Activated naive CD8-positive, alpha-beta T cell treated with anti-CD3 and anti-CD28 coated beads, Interleukin-2, amount 50 U/mL, for 16 hours (primary cell): ENCODE data around the gene BLOC1S4.
"Not testable (repeated sequence)": the region's sequence is repeated elsewhere in the genome, so short reads cannot be mapped to it uniquely, and the experiment has no call there.

Experiments
- DNase-seq: peaks from one replicate; pipeline ENCODE4 v3.0.0-alpha.2; 2020; ENCODE audit warnings: low read depth, low spot score

Gene BLOC1S4

DNA sequence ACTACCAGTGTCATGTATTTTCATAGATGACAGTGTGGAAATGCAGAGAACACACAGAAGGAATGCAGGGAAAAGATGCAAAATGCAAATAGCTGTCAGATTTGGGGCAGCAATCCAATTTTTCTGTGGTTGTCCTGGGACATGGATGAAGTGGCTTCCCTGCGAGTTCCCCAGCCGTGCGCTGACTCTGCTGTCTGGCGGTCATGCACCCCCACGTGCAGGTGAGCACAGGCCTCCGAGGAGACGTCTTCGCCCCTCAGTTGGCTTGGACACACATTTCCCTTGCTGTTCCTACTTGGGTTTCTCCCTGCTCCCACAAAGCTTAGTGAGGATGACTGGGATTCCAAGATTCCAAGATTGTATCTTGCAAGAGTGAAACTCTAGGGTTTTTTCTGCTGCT lies 24.4 kb downstream of the BLOC1S4 start:
- DNase-seq, result no peak

DNA sequence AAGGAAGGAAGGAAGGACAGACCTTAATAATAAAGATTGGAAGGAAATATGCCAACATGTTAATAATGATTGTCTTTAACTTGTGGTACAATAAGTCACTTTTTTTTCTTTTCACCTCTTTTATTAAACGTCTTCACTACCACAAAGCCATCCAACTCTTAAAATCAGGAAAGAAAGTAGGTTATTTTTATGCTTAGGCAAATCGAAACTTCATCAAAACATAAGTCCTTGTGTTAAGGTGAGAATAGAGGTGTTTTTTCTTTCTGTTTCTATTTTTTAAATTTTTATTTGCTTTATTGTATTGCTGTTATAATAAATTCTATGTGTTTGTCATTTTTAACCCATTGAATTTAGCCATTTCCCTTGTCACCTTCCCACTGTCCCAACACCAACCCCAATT lies 26.5 kb downstream of the BLOC1S4 start:
- no peak for DNase-seq

DNA sequence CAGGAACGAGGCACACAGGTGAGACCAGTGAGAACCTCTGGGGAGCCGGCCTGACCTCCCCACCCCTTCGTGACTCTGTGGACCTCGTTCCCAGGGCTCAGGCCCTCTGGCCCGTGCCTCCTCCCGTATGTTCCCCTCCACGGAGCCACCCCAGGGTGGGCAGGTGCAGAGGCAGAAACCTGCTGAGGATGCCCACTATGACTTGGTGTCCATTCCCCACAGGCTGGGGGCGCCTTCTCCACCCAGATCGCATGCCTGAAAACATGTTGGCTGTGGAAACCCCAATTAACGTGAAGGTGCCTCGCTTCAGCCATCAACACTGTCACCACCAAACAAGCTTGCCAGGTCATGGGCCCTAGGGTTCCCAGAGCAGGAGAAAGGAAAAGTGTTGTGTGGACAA lies 27.0 kb downstream of the BLOC1S4 start:
- DNase-seq, result no peak

DNA sequence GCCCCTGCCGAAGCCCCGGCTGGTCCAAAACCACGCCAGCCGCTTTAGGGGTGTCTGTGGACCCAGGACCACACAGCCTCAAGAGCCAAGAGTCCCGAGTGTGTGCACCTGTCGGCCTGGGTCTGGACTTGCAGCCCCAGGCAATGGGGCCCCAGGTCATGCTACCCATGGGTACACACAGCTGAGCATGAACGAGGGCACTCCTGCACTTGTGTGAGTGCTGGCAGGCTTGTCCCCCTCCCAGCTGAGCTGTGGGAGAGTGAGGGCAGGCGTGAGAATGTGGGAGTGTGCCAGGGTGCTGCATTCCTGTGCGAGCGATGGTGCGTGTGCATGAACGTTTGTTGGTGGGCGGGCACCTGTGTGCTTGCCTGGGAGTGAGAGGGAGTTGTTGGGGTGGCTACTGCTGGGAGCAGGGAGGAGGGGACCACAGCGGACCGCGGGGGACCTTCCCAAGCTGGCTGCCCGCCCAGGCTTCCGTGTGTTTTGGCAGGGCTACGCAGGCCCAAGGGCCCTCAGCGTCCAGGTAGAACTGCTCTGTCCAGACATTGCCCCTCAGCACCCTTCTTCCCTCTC lies 30.8 kb downstream of the BLOC1S4 start:
- no peak for DNase-seq

DNA sequence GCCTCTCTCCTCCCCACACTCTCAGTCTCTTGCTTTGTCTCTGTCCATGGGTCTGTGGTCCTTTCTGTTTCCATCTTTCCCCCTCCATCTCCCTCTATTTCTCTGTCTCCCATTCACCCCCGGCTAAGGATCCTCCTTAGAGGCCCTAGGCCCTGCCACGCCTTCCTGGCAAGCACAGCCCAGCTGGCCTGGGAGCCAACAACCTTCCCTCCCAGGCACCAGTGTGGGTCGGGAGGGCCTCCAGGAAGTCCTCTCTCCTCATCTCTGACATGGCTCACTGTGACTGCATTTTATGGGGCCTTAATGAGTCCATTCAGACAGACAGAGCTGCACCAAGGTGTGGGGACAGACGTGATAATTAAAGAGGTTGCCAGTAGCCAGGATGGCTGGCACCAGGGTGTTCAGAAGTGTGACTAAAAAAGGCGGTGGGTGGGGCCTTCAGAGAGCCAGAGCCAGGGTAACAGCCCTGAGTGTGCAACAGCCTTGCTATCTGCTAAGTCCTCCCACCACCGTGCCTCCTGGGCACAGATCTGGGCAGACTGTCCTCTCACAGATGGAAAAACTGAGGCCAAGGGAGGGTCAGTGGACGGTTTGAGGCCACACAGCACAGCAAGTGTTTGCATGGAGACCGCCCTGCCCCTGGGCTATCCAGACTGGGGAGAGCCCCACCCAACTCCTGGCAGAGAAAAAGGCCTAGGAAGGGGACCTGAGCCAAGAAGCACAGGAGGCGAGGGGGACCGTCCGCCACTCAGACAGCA lies 31.5 kb downstream of the BLOC1S4 start:
- no peak for DNase-seq

DNA sequence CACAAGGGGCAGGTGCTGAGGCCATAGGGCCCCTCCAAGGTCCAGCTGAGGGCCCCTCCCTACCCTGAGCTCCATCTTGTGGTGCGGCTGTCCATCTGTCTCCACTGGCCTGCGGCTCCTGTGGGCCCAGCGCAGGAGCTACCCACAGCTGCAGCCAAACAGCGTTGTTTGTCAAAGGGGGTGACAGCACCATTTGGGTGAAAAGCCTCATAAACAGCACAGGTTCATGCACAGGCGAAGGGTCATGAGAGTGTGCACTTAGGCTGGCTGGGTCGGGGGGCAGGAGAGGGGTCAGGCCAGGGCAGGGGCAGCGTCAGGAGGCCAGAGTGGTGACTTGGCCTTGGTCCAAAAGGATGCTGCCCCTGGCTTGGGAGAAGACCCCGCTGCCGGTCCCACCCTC lies 32.3 kb downstream of the BLOC1S4 start:
- no peak for DNase-seq

DNA sequence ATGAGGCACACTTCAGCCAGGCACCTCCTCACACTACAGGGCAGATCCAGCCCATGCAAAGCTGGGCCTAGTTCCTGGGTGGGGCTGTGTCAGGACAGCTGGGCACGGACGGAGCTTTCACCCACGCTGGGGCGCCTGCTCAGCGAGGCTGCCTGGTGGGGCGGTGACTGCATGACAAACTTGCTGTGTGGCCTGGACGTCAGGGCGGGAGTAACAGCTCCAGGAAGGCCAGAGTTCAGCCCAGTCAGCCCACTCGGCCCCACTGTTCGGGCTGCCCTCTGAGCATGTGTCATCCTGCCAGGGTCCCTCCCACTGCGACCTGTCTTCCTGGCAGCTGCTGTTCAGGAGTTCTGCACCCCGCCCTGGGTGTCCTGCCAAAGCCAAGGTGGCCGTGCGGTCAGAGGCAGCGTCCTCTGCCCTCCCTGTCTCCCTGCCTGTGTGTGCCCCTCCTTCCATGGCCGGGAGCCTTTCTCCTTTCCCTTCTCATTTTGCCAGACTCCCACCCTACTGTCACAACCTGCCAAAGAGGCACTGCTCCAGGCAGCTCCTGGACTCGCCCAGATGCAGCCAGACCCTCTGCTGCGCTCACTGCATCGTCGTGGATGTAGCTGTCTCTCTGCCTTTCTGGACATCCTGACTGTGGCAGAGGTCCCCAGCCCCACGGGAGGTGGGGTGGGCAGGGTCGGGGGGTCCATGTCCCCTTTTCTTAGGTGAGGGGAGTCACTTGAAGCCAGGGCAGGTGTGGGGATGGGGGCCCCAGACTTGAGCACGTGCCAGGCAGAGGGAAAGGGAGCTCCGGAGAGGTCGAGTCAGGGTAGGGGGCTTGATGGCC lies 33.6 kb downstream of the BLOC1S4 start:
- no peak for DNase-seq

DNA sequence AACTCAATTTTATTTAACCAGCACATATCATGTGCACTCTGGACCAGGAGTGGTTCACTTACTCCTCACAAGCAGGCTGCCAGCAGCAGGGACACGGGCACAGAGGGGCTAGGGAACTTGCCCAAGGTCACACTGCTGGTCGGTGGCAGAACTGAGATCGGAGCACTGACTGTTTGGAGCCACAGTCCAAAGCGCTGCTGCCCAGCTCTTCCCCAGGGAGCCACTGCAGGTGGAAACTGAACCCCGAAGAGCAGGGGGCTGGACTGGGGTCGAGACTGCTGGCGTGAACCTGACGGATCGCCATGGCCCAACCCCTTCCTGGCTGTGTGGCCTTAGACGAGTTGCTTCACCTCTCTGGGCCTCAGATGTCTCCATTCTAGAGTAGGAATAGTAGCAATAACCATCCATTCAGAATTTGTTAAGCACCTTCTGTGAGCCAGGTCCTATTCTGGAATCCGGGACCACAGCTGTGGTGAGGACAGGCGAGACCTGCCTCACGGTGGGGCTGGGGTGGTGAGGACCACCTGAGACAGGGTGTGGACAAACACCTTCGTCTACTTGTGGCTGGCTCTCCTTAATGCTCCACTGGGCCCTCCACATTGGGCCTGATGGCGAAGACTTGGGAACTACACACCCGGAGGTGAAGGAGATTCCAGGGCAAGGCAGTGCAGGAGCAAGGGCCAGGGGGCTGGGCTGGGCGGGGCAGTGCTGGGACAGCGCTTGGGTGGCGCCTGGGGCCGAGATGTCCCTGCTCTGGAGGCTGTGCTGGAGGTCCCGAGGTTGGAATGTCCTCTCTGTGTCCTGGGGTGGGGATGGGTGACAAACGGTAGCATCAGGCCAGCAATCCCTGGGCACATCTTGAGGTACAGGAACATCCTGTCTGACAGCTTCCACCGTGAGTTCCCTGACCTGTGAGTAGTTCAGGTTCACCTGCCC lies 34.6 kb downstream of the BLOC1S4 start:
- no peak for DNase-seq

DNA sequence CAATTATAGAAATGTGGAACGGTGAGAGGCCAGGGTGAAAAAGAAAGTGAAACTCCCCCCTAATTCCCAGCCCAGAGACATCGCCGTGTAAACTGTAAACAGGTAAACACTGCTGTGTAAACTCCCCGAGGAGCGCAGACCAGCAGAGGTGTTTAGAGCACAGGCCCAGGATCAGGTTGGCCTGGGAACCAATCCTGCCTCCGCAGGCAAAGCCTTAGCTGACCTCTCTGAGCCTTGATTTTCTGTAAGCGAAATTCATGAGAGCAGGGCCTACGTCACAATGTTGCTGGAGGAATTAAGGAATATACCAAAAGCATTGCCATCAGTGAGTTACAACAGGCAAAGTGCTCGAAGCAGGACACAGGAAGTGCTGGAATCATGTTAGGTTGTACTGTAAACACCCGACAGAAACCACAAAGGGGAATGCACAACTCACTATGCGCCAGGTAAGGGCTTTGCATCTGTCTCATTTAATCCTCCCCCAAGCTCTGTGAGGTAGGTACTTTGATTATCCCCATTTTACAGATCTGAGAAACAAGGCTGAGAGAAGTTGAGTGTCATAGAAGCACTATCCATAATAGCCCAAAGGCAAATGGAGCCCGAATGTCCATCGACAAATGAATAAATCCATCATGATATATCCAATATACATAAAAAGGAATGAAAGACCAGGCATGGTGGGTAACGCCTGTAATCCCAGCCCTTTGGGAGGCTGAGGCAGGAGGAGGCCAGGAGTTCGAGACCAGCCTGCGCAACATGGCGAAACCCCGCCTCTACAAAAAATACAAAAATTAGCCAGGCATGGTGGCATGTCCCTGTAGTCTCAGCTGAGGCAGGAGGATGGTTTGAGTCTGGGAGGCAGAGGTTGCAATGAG lies 35.9 kb downstream of the BLOC1S4 start:
- no peak for DNase-seq

DNA sequence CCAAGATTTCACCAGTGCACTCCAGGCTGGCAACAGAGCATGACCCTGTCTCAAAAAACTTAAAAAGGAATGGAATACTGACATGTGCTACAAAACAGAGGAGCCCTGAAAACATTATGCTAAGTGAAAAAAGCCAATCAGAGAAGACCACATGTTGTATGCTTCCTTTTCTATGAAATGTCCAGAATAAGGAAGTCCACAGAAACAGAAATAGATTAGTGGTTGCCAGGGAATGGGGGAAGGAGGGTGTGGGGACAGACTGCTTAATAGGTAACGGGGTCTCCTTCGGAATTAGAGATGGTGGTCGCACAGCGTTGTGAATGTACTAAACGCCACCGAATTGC lies 36.5 kb downstream of the BLOC1S4 start:
- no peak for DNase-seq

DNA sequence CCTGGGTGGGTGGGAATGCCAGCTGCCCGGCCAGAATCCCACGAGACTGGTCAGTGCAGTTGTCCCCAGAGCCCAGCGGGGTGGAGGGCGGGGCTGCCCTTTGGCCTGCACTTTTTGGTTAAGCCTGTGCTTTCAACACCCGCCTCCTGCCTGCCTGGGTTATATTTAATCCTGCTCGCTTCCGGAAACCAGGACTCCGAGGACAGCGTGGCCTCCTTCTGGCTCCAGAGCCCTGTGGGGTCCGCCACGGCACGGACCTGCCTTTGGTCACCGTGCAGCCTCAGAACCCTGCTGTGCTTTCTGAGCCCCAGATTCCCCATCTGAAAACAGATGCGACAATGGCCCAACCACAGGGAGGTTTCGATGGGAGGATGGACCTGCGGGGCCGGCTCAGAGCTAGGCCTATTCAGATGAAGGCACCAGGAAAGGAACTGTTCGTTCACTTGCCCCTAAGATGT lies 37.2 kb downstream of the BLOC1S4 start:
- DNase-seq, result no peak

DNA sequence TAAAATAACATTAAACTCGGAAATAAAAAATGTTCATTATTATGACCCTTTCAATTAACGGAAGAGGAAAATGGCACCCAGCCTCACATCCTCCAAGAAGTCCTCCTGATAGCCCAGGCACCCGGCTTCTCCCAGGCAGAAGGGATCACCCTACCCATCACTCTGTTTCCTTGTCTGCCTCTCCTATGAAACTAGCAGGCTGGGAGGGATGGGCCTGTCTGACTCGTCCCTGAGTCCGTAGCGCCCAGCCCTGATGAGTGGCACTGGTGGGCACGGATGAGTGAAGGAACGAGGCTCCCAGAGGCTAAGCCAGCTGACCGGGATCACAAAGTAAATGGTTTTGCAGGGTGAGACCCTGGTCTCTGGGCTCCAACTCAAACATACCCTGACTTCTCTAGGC lies 37.9 kb downstream of the BLOC1S4 start:
- DNase-seq, result no peak

DNA sequence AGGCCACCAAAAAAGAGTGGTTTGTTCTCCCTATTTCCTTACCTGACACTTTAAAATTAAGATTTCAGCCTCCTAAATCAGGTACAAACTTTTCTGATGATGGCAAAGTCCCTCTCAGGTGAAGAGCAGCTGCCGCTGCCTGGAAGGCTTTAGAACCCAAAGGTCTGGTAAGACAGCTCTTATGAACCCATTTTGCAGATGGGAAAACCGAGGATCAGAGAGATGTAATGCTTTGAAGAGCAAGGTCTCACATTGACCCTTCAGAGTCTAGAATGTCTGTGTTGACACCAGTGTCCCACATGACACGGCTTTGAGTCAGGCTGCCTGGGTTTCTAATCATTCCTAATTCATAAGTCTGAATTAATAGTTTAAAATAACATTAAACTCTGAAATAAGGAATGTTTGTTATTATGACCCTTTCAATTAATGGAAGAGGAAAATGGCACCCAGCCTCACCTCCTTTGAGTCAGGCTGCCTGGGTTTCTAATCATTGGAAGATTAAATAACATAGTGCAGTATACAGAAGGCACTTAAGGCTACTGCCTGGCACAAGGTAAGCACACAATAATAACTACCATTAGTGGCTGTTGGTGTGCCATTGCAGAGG lies 38.6 kb downstream of the BLOC1S4 start:
- no peak for DNase-seq

DNA sequence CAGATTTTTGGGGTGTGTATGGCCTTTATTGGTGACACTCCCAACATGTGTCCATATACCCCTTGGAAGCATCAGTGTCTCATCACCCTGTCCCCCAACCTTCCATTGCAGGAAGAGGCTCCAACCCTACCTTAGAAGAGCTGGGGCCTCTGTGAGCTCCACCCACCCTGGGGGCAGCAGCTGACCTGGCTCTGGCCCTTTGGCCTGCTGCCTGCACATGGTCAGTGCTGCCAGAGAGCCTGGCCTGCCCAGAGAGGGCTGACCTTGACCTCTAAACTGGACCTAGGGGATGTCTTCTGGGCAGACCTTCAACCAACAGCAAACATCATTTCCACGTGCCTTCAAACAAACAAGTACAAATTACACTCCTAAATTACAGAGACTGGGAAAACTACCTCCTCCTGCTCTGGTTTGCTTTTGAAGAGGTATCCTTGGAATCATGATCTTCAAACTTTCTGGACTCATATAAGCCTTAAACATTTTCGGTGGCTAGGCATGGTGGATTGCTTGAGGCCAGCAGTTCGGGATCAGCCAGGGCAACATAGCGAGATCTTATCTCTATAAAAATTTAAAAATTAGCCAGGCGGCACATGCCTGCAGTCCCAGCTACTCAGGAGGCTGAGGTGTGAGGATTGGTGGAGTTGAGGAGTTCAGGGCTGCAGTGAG lies 39.2 kb downstream of the BLOC1S4 start:
- DNase-seq, result no peak

DNA sequence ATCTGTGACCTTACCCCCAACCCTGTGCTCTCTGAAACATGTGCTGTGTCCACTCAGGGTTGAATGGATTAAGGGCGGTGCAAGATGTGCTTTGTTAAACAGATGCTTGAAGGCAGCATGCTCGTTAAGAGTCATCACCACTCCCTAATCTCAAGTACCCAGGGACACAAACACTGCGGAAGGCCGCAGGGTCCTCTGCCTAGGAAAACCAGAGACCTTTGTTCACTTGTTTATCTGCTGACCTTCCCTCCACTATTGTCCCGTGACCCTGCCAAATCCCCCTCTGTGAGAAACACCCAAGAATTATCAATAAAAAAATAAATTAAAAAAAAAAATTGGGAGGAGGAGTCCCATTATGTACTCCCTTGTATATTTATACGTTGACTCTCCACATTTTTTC lies 40.4 kb downstream of the BLOC1S4 start:
- not testable (repeated sequence) for DNase-seq

DNA sequence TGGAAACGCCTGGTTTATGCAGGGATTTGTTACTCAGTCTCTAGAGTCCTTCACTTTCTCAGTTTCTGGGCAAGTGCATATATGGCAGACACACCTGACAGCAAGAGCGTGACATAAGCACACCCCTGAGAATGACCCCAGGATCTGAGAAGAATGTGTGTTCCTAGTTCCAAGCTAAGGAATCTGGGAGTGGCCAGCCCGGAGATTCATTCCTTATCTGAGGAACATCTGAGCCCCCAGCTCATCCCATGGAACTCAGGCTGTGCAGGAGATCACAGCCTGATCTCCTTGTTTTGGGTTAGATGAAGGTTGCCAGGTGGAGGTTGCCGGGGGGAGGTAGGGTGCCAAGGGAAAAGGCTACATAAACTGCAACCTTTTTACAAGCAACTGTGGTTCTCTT lies 42.8 kb downstream of the BLOC1S4 start:
- no peak for DNase-seq

DNA sequence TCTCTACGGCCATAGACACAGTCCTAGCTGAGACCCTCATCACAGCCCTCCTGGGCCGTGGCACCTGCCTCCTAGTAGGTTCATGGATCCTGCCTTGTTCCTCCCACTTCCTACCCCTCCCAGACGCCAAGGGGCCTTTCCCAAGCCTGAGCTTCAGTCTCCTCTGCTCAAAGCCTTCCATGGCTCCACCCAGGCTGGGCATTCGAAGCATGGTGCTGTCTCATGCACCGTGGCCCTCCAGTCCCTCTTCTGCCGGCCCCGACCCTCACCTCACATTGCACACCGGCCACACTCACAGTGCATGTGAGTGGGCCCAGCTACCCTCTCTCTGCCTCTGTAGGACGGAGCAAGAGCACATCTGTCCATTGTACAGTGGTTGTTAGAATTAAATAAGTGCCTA lies 44.9 kb downstream of the BLOC1S4 start:
- no peak for DNase-seq

DNA sequence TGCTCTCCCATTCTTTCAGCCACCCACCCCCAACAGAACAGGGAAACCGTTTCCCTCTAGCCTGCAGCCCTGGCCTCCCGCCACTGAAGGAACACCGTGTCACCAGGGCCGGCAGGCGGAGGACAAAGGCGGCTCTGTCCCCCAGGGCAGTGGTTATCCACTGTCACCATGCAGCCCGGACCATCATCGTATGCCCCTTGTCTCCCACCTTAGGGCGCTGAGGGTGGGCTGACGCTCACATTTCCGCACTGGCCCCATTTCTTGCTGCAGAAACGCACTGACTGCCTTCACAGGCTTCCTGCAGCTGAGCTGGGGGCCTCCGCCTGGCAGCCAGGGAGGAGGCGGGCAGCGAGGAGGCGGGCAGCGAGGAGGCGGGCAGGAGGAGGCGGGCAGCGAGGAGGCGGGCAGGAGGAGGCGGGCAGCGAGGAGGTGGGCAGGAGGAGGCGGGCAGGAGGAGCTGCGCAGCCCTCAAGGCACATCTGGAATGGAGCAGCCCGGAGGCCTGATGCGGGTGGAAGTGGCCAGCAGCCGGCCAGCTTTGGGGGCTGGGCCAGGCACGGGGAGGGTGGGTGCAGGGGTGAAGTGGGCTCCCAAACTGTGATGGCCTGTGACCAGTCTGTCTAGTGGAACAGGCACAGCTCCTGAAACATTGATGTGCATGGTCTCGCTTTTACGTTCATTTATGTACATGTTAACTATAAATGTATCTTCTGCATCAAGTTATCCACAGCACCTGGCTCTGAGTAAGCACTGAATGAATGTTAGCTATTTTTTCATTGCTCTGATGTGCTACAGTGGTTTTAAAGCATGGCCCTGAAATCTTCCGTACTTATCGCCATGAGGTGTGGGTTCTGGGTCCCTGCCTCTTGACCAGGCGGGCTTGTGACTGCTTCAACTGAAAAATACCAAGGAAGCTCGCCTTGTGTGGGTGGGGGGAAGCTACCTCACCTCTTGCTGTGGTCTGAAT lies 46.0 kb downstream of the BLOC1S4 start:
- DNase-seq, result no peak
